ENCODE results near the gene ARL6IP5.
A peak's percentile ranks its signal among the peaks of the same experiment; 100 is the strongest.

ARL6IP5 gene

GRCh38 chr3:69072928-69073327 lies 11.8 kb upstream of the ARL6IP5 start:
- Histone ChIP-seq H3K36me3 (ENCODE audit: control insufficient read depth, insufficient read depth, low read length) (no peaks in the 10 kb centered on the region), H3K9ac (ENCODE audit: low read depth, low read length) (no peak overlapping the region), H3K4me3 (ENCODE audit: low read depth, low read length) (no peak overlapping the region), H3K4me1 (ENCODE audit: control insufficient read depth, insufficient read depth, low read length) (no peaks in the 10 kb centered on the region), H3K9me3 (ENCODE audit: control insufficient read depth, insufficient read depth, low read length) (no peaks in the 10 kb centered on the region), H3K27me3 (ENCODE audit: control insufficient read depth, insufficient read depth, low read length) (no peaks in the 10 kb centered on the region)

GRCh38 chr3:69079269-69080159 lies 5.2 kb upstream of the ARL6IP5 start:
- Histone ChIP-seq H3K36me3 (ENCODE audit: control insufficient read depth, insufficient read depth, low read length) (no peaks in the 10 kb centered on the region), H3K27me3 (ENCODE audit: control insufficient read depth, insufficient read depth, low read length) (no peaks in the 10 kb centered on the region), H3K9ac (ENCODE audit: low read depth, low read length) (peak overlapping the region; percentile 29), H3K4me3 (ENCODE audit: low read depth, low read length) (peak overlapping the region; percentile 40), H3K4me1 (ENCODE audit: control insufficient read depth, insufficient read depth, low read length) (no peaks in the 10 kb centered on the region), H3K9me3 (ENCODE audit: control insufficient read depth, insufficient read depth, low read length) (no peaks in the 10 kb centered on the region)

GRCh38 chr3:69080233-69080920 lies 4.4 kb upstream of the ARL6IP5 start, which contains the start of gene UBA3:
Gene UBA3, minus strand, starts transcription at chr3:69080365. Its CDS starts 12 bp downstream, at chr3:69080353.
- no peaks in the 10 kb centered on the region for H3K36me3 ChIP-seq (ENCODE audit: control insufficient read depth, insufficient read depth, low read length)
- H3K27me3 ChIP-seq (ENCODE audit: control insufficient read depth, insufficient read depth, low read length): no peaks in the 10 kb centered on the region
- peak within 1 kb of the TSS; percentile 54 for H3K4me3 ChIP-seq (ENCODE audit: low read depth, low read length)
- H3K9me3 ChIP-seq (ENCODE audit: control insufficient read depth, insufficient read depth, low read length): no peaks in the 10 kb centered on the region
- peak within 1 kb of the TSS; percentile 29 for H3K9ac ChIP-seq (ENCODE audit: low read depth, low read length)
- no peaks in the 10 kb centered on the region for H3K4me1 ChIP-seq (ENCODE audit: control insufficient read depth, insufficient read depth, low read length)

- H3K36me3 ChIP-seq (ENCODE audit: control insufficient read depth, insufficient read depth, low read length): no peaks in the 10 kb centered on the region
- H3K27me3 ChIP-seq (ENCODE audit: control insufficient read depth, insufficient read depth, low read length): no peaks in the 10 kb centered on the region
- no peak overlapping the region for H3K9ac ChIP-seq (ENCODE audit: low read depth, low read length)
- no peak overlapping the region for H3K4me3 ChIP-seq (ENCODE audit: low read depth, low read length)
- H3K4me1 ChIP-seq (ENCODE audit: control insufficient read depth, insufficient read depth, low read length): peaks cover 8% of the 10 kb centered on the region
- H3K9me3 ChIP-seq (ENCODE audit: control insufficient read depth, insufficient read depth, low read length): no peaks in the 10 kb centered on the region
Measured at GRCh38 chr3:69081583-69082262, 3.0 kb upstream of the ARL6IP5 start.

GRCh38 chr3:69082361-69082760 lies 2.4 kb upstream of the ARL6IP5 start:
- Histone ChIP-seq H3K4me3 (ENCODE audit: low read depth, low read length) (no peak overlapping the region), H3K4me1 (ENCODE audit: control insufficient read depth, insufficient read depth, low read length) (peaks cover 8% of the 10 kb centered on the region), H3K36me3 (ENCODE audit: control insufficient read depth, insufficient read depth, low read length) (no peaks in the 10 kb centered on the region), H3K9me3 (ENCODE audit: control insufficient read depth, insufficient read depth, low read length) (no peaks in the 10 kb centered on the region), H3K27me3 (ENCODE audit: control insufficient read depth, insufficient read depth, low read length) (no peaks in the 10 kb centered on the region), H3K9ac (ENCODE audit: low read depth, low read length) (no peak overlapping the region)

GRCh38 chr3:69082805-69083204 lies 1.9 kb upstream of the ARL6IP5 start:
- Histone ChIP-seq H3K4me1 (ENCODE audit: control insufficient read depth, insufficient read depth, low read length) (peaks cover 8% of the 10 kb centered on the region), H3K9me3 (ENCODE audit: control insufficient read depth, insufficient read depth, low read length) (no peaks in the 10 kb centered on the region), H3K4me3 (ENCODE audit: low read depth, low read length) (no peak overlapping the region), H3K36me3 (ENCODE audit: control insufficient read depth, insufficient read depth, low read length) (no peaks in the 10 kb centered on the region), H3K27me3 (ENCODE audit: control insufficient read depth, insufficient read depth, low read length) (no peaks in the 10 kb centered on the region), H3K9ac (ENCODE audit: low read depth, low read length) (no peak overlapping the region)

GRCh38 chr3:69085168-69085832 lies 563 bp downstream of the ARL6IP5 start:
- Histone ChIP-seq H3K9ac (ENCODE audit: low read depth, low read length) (peak overlapping the region; percentile 4), H3K27me3 (ENCODE audit: control insufficient read depth, insufficient read depth, low read length) (no peaks in the 10 kb centered on the region), H3K9me3 (ENCODE audit: control insufficient read depth, insufficient read depth, low read length) (no peaks in the 10 kb centered on the region), H3K4me3 (ENCODE audit: low read depth, low read length) (peak overlapping the region; percentile 84), H3K4me1 (ENCODE audit: control insufficient read depth, insufficient read depth, low read length) (peaks cover 10% of the 10 kb centered on the region), H3K36me3 (ENCODE audit: control insufficient read depth, insufficient read depth, low read length) (no peaks in the 10 kb centered on the region)

GRCh38 chr3:69085833-69086722 lies 1.3 kb downstream of the ARL6IP5 start:
- Histone ChIP-seq H3K4me1 (ENCODE audit: control insufficient read depth, insufficient read depth, low read length) (peaks cover 10% of the 10 kb centered on the region), H3K9me3 (ENCODE audit: control insufficient read depth, insufficient read depth, low read length) (no peaks in the 10 kb centered on the region), H3K27me3 (ENCODE audit: control insufficient read depth, insufficient read depth, low read length) (no peaks in the 10 kb centered on the region), H3K4me3 (ENCODE audit: low read depth, low read length) (peak overlapping the region; percentile 84), H3K9ac (ENCODE audit: low read depth, low read length) (no peak overlapping the region), H3K36me3 (ENCODE audit: control insufficient read depth, insufficient read depth, low read length) (no peaks in the 10 kb centered on the region)

- Histone ChIP-seq H3K9ac (ENCODE audit: low read depth, low read length) (no peak overlapping the region), H3K4me1 (ENCODE audit: control insufficient read depth, insufficient read depth, low read length) (peaks cover 13% of the 10 kb centered on the region), H3K4me3 (ENCODE audit: low read depth, low read length) (no peak overlapping the region)
Measured at GRCh38 chr3:69087030-69087791, 2.5 kb downstream of the ARL6IP5 start.

GRCh38 chr3:69088063-69088462 lies 3.3 kb downstream of the ARL6IP5 start:
- Histone ChIP-seq H3K9me3 (ENCODE audit: control insufficient read depth, insufficient read depth, low read length) (no peaks in the 10 kb centered on the region), H3K27me3 (ENCODE audit: control insufficient read depth, insufficient read depth, low read length) (no peaks in the 10 kb centered on the region), H3K4me1 (ENCODE audit: control insufficient read depth, insufficient read depth, low read length) (peaks cover 14% of the 10 kb centered on the region), H3K36me3 (ENCODE audit: control insufficient read depth, insufficient read depth, low read length) (no peaks in the 10 kb centered on the region), H3K4me3 (ENCODE audit: low read depth, low read length) (no peak overlapping the region), H3K9ac (ENCODE audit: low read depth, low read length) (no peak overlapping the region)

More at GRCh38 chr3:69087030-69087791, 2.5 kb downstream of the ARL6IP5 start:
- Histone ChIP-seq H3K36me3 (ENCODE audit: control insufficient read depth, insufficient read depth, low read length) (no peaks in the 10 kb centered on the region), H3K9me3 (ENCODE audit: control insufficient read depth, insufficient read depth, low read length) (no peaks in the 10 kb centered on the region), H3K27me3 (ENCODE audit: control insufficient read depth, insufficient read depth, low read length) (no peaks in the 10 kb centered on the region)
